HG02943 (cell line): ENCODE results near the gene BAHCC1.

Experiments used
- ATAC-seq: cut with Tn5 transposase; IDR thresholded peaks from one replicate; pipeline ENCODE4 v1.9.1; 2021; ENCODE audit warnings: mild to moderate bottlenecking, low read depth, moderate library complexity; ENCODE audit not compliant: unreplicated experiment

The BAHCC1 gene

DNA sequence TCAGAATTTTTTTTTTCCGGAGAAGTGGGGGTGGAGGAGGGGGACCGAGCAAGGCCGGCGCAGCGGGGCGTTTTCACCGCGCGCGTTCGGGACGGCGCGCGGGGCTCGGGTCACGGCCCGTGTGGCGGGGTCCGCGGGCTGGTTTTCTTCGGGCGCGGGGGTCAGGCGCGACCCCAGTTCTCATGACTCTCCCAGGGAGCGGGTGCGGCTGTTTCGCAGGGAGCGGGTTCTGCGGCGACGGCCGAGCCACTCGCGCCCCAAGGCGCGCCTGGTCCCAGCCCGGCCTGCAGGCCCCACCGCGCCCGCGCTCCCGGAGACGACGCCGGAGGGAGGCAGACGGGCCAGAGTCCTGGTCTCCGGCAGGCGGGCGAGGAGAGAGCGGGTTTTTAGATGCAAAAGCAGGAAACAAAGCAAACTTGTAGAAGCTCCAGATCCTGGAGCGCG, 1.0 kb downstream of the BAHCC1 start:
- ATAC-seq = no peak

- no peak for ATAC-seq
Measured at GRCh38 chr17:81396722-81397313, 1.6 kb downstream of the BAHCC1 start.

DNA sequence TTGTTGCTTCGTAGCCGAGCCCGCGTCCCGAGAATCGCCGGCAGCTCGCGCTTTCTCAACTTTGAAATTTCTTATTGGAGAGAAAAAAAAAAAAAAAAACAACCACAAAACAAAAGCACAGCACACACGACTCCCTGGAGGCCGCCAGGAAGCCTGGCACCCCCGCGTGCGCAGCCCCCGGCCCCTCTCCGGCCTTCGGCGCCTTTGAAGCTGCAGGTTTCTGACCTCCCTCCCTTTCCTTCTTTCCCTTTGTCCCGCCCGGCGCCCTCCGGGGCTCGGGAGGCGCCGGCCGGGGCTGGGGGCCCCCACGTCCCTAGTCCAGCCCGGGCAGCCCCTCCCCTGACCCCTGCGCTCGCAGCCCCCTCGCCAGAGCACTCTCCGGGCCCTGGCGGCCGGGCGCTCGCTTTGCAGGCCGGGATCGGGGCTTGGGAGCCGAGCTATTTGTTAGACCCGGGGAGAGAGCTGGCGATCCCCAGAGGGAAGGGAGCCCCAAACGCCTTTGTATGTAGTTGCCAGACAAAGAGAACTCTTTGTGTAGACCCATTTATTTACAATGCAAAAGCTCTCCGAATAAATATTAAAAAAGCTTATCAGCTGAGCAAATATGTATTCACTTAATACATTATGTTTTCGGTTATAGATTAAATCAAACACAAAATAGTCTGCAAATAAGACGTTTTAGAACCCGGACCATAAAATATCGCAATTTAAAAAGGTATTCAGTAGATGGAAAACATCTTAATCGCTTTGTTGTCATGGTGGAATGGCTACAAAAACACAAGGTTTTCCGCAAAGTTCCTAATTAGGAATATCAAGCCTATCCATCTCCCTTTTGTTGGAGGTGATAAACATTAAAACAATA, 2.3 kb downstream of the BAHCC1 start:
- no peak for ATAC-seq

DNA sequence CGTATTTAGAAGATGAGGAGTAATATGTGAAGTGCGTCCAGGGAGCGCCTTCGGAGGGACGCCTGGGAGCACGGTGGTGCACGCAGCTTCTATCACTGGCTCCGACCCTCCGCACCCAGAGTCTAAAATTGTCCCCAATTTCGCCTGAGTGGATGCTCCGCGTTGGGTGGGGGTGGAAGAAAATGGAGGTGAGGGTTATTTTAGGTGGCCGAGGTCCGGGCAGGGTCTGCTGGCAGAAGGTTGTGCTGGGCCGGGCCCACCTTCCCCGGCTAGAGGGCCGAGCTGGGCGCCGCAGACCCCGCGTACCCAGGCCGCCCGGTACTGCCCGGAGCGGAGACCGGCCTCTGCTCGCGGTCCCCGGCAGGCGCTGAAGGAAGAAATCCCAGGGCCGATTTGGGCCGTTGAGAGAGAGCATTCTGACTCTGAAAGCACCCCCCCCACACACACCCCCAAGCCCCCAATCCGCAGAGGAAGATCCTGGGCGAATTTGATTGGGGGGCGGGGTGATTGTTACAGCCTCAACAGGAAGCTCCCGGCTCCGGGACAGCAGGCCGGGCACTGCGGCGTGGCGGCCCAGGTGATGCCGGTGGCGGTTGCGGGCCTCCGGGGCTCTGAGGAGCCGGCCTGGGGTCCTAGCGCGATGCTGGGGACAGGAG, 3.0 kb downstream of the BAHCC1 start:
- ATAC-seq = no peak

GRCh38 chr17:81398832-81399411, 3.7 kb downstream of the BAHCC1 start:
- ATAC-seq = no peak

DNA sequence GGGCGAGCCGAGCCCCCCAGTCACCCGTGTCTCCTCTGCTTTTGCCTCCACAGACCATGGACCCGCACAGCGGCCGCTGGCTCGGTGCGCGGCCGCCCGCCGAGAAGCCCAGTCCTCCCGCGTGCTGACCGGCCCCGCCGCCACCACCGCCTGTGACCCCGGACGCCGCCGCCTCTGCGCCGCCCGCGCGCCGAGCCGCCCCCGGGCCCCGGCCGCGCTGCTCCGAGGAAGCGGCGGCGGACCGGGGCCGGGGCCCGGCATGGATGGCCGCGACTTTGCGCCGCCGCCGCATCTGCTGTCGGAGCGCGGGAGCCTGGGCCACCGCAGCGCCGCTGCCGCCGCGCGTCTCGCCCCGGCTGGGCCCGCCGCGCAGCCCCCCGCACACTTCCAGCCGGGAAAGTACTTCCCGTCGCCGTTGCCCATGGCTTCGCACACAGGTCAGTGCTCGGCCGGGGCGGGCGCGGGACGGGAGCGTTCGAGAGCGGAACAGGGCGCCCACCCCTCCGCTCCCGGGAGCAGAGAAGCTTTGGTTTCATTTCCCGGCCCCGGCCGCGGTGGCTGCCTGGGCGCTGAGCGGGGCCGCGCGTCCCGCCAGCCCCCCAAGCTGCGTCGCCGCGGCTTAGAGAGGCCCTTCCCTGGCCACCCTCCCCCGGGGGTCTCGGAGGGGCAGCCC, 4.4 kb downstream of the BAHCC1 start:
- ATAC-seq = no peak

- no peak for ATAC-seq
Measured at GRCh38 chr17:81400154-81400977, 5.1 kb downstream of the BAHCC1 start.

DNA sequence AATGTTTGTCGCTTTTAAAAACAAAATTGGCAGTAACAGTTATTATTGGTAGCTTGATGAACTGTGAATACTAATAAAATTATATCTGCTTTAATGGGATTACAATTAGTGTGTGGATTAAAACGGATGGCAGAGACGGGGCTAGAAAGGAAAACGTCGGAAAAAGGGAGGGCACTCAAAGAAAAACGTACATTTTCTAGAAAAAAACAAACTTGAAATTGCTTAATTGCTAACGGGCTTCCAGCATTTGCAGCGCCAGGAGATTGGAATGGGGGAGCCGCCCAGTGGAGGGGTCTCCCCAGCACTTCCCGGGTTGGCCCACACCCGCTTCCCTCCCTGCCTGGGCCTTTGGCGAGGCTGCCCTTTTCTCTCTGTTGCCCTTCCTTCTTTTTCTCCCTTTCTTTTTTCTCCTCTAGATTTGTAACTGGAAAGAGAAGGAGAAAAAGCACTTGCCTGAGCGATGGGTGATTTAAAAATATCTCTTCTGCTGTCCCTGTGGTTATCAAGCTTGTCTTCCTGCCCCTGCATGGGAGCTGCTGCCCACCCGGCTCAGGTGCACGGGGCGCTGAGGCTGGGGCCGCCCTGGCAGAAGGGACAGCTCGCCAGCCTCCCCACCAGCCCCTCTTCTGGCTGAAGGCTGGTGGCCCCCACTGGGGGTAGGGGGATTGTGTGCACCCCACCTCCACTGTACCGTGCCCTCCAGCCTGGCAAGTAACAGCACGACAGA, 5.9 kb downstream of the BAHCC1 start:
- no peak for ATAC-seq

DNA sequence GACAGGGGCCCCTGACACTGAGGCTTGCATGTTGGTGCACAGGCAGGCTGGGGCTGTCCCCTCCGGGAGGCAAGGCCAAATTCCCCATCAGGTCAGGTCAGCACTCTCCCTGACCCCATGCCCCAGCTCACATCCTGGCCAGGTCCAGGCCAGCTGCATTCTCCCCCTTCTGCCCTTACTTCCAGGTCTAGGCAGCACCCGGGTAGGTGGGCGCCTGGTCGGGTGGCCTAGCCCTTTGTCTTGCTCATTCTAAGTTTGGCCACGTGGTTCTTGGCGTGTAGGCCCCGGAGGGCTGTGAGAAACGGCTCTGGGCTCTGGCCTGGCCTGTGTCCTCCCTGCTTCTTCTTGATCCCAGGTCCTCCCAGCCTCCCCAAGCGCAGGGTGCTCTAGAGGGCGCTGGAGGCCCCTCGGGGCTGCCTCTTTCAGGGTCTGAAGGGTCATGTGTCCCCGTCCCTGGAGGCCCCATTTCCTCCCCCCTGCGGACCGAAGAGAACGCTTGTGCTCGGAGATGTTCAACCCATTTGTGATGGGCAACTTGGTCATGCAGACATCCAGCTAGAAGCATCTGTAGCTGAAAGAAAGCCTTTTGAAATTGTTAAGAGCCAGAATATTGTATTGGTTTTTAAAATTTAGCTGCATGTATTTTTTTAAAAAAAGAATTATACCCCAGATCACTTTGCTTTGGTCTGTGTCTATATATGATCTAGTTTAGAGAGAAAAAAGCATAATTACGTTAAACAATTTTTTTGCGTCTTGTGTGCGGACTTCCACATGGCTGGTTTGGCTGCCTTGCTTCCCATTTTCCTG, 6.7 kb downstream of the BAHCC1 start:
- no peak for ATAC-seq

DNA sequence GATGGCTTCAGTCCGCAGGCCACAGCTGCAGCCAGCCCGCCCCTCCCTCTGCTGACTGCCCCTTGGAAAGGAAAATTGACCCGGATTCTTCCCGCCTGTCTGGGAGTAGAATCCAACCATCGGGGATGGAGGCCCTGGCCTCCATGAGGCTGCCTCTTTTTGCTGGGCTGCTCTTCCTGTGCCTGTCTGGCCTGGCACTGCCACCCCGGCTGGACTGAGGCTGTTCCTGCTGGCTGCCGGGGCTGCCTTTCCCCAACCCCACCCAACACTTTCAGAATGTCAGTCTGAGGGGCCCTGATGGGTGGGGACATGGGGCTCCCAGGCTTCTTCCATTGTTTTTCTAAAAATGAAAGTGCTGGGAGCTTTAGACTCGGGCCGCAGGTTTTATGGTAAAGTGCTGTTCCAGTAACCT, 7.3 kb downstream of the BAHCC1 start:
- ATAC-seq = no peak

GRCh38 chr17:81402981-81403467, 7.8 kb downstream of the BAHCC1 start:
- ATAC-seq = no peak

- no peak for ATAC-seq
Measured at GRCh38 chr17:81403671-81404534, 8.6 kb downstream of the BAHCC1 start.

GRCh38 chr17:81404558-81405165, 9.4 kb downstream of the BAHCC1 start:
- no peak for ATAC-seq

GRCh38 chr17:81405411-81405872, 10.2 kb downstream of the BAHCC1 start:
- ATAC-seq = no peak

GRCh38 chr17:81406117-81406953, 11.1 kb downstream of the BAHCC1 start:
- ATAC-seq = no peak

DNA sequence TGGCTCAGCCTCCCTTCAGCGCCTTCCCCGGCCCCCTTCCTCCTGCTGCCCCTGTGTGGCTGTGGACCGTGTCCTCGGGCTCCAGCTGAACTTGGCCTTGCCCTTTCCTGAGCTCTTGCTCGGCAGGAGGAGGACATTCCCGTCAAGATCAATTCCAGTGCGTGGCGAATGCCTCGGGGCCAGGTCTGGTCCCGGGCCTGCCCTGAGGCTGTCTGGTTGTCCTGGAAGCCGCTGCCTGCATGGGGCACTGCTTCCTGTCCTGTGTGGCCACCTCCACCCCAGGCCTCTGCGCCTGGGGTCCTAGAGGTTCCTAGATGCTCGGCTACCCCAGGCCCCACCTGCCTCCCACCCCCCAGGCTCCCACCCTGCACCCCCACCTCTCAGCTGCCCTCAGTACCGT, 12.8 kb downstream of the BAHCC1 start:
- ATAC-seq = no peak
